Vagina (tissue), 2 donors: ENCODE results near the gene SPEG.

Source experiments
- CTCF ChIP-seq, 3 experiments: fragments of 450-650 bp in 2 of 3; fragments of 200-600 bp in 1 of 3; sonication (generic) in 1 of 3; IDR thresholded peaks; one replicate each; pipeline ENCODE4 v1.5.1; 2017 to 2019; ENCODE audit warnings: antibody characterized with exemption in 3 of 3, mild to moderate bottlenecking in 2 of 3, moderate library complexity in 2 of 3
- POLR2A ChIP-seq, 2 donors: fragments of 450-650 bp; IDR thresholded peaks; one replicate each; pipeline ENCODE4 v1.6.1; 2017; ENCODE audit warnings: antibody characterized with exemption in 2 of 2, mild to moderate bottlenecking in 2 of 2, moderate library complexity in 2 of 2

GRCh38 chr2:219511547-219512325 is 77.1 kb downstream of the SPEG start:
- TF ChIP-seq CTCF (IDR thresholded peaks at IDR 0.05), result no peak
- no peak for TF ChIP-seq POLR2A (IDR thresholded peaks at IDR 0.05)
